Colonic mucosa (tissue), 4 donors: ENCODE measurements around the gene CREBBP. TPM values are rescaled to one million over a fixed set of nuclear protein-coding genes. Genes with fewer than 3 reads are reported as not detected.

ENCODE experiments used
- DNase-seq: peaks from one replicate; pipeline ENCODE4 v3.0.0-alpha.2; 2020
- H3K27ac ChIP-seq: fragments of 200-600 bp; one replicate; pipeline ENCODE4 v1.8.0; 2021
- H3K27me3 ChIP-seq: fragments of 200-600 bp; one replicate; pipeline ENCODE4 v1.8.0; 2021
- H3K36me3 ChIP-seq: fragments of 200-600 bp; one replicate; pipeline ENCODE4 v1.8.0; 2021
- H3K4me1 ChIP-seq: fragments of 200-600 bp; one replicate; pipeline ENCODE4 v1.8.0; 2021; ENCODE audit warnings: mild to moderate bottlenecking
- H3K4me3 ChIP-seq: fragments of 200-600 bp; one replicate; pipeline ENCODE4 v1.8.0; 2021
- H3K9ac ChIP-seq, 2 donors: one replicate each; pipeline ENCODE4 v1.7.0; 2013; ENCODE audit warnings: control low read depth in 2 of 2, low read depth in 2 of 2, low read length in 2 of 2
- H3K9me3 ChIP-seq: fragments of 200-600 bp; one replicate; pipeline ENCODE4 v1.8.0; 2021
- intact Hi-C: fragments of 100-400 bp; cut with DNase I; formaldehyde crosslinking; loops from one replicate; pipeline ENCODE4 v1.14.1; 2022
- total RNA-seq, 2 donors: library from RNA; stranded (reverse); fragmentation: NEBNext Ultra II Directional in 1 of 2; extraction: Animal tissue kit (Norgen Biotek cat#: 25700) in 1 of 2; gene quantifications; one replicate each; pipeline ENCODE4 v1.2.1, GENCODE V29; 2021
- TF ChIP-seq, protein P1 (sequence below): fragments of 200-600 bp; IDR thresholded peaks from one replicate; pipeline ENCODE4 v1.8.0; 2022; ENCODE audit warnings: antibody characterized with exemption, mild to moderate bottlenecking
- donor health status: healthy.
- donor health status: DM: no; HTN: no; CAD: no.
- donor health status: DM: no; HTN: no; CAD: no.

The CREBBP gene
- total RNA-seq, 2 donors from 2014 or later, result 42.0 to 45.2 TPM

GRCh38 chr16:3727806-3728381 is 152.6 kb downstream of the CREBBP start:
- H3K27ac ChIP-seq, result no peak overlapping the region
- H3K9ac ChIP-seq, result no peak overlapping the region
- intact Hi-C loops, result no loop called here
- H3K4me1 ChIP-seq, result no peaks in the 10 kb centered on the region
- no peak overlapping the region for H3K4me3 ChIP-seq
- peaks cover 24% of the 10 kb centered on the region for H3K36me3 ChIP-seq
- TF ChIP-seq, protein P1, sequence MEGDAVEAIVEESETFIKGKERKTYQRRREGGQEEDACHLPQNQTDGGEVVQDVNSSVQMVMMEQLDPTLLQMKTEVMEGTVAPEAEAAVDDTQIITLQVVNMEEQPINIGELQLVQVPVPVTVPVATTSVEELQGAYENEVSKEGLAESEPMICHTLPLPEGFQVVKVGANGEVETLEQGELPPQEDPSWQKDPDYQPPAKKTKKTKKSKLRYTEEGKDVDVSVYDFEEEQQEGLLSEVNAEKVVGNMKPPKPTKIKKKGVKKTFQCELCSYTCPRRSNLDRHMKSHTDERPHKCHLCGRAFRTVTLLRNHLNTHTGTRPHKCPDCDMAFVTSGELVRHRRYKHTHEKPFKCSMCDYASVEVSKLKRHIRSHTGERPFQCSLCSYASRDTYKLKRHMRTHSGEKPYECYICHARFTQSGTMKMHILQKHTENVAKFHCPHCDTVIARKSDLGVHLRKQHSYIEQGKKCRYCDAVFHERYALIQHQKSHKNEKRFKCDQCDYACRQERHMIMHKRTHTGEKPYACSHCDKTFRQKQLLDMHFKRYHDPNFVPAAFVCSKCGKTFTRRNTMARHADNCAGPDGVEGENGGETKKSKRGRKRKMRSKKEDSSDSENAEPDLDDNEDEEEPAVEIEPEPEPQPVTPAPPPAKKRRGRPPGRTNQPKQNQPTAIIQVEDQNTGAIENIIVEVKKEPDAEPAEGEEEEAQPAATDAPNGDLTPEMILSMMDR, result no peak
- no peak for DNase-seq
- H3K9me3 ChIP-seq, result no peaks in the 10 kb centered on the region
- H3K27me3 ChIP-seq, result no peaks in the 10 kb centered on the region

- TF ChIP-seq, protein P1, result no peak
- H3K27me3 ChIP-seq, result no peaks in the 10 kb centered on the region
- H3K36me3 ChIP-seq, result peaks cover 22% of the 10 kb centered on the region
- H3K4me1 ChIP-seq, result no peaks in the 10 kb centered on the region
- H3K27ac ChIP-seq, result no peak overlapping the region
- DNase-seq, result no peak
- intact Hi-C loops, result no loop called here
- H3K9me3 ChIP-seq, result no peaks in the 10 kb centered on the region
- H3K4me3 ChIP-seq, result no peak overlapping the region
- H3K9ac ChIP-seq, result no peak overlapping the region
Measured at GRCh38 chr16:3726021-3726687, 154.4 kb downstream of the CREBBP start.

GRCh38 chr16:3725276-3725675 is 155.2 kb downstream of the CREBBP start:
- TF ChIP-seq, protein P1, result no peak
- no peak for DNase-seq
- Histone ChIP-seq H3K9me3 (no peaks in the 10 kb centered on the region), H3K9ac (no peak overlapping the region), H3K27me3 (no peaks in the 10 kb centered on the region), H3K4me3 (no peak overlapping the region), H3K4me1 (no peaks in the 10 kb centered on the region), H3K36me3 (peaks cover 13% of the 10 kb centered on the region), H3K27ac (no peak overlapping the region)
- intact Hi-C loops, result no loop called here

- no peak overlapping the region for H3K9ac ChIP-seq
- H3K4me3 ChIP-seq, result no peak overlapping the region
- H3K36me3 ChIP-seq, result no peaks in the 10 kb centered on the region
- H3K27me3 ChIP-seq, result no peaks in the 10 kb centered on the region
- intact Hi-C loops, result no loop called here
- H3K9me3 ChIP-seq, result no peaks in the 10 kb centered on the region
- H3K4me1 ChIP-seq, result no peaks in the 10 kb centered on the region
- no peak for DNase-seq
- TF ChIP-seq, protein P1, result no peak
- H3K27ac ChIP-seq, result no peak overlapping the region
Measured at GRCh38 chr16:3722508-3722907, 158.0 kb downstream of the CREBBP start.

DNA sequence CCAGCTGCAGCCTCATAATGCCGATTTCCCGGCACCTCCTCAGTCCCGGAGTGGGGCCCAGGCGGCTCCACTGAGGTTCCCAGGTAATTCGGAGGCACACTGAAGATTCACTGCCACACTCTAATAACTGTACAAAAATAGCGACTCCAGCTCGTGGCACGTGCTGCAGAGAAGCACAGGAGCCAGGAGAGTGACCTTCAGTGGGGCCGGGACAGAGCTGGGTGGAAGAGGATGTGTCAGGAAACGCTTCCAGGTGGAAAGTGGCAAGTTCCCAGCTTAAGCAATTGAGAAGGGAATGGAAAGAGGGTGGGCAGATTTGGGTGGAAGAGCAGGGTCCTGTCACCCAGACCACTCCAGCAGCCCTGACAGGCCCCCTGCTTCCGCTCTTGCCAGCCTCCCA is 160.1 kb downstream of the CREBBP start:
- Histone ChIP-seq H3K4me1 (peaks cover 3% of the 10 kb centered on the region), H3K9ac (no peak overlapping the region), H3K4me3 (no peak overlapping the region), H3K27ac (no peak overlapping the region), H3K9me3 (no peaks in the 10 kb centered on the region), H3K27me3 (no peaks in the 10 kb centered on the region), H3K36me3 (no peaks in the 10 kb centered on the region)
- no peak for DNase-seq
- intact Hi-C loops, result no loop called here
- TF ChIP-seq, protein P1, result no peak
